Measurements from ENCODE around the gene SDK1.

The SDK1 gene

GRCh38 chr7:3968234-3968633, 667.2 kb downstream of the SDK1 start:
- no peak for DNase-seq

GRCh38 chr7:3969286-3969685, 668.2 kb downstream of the SDK1 start:
- DNase-seq, result no peak

- no peak for DNase-seq
Observed at GRCh38 chr7:3971323-3971722, 670.3 kb downstream of the SDK1 start.

GRCh38 chr7:3973264-3973663, 672.2 kb downstream of the SDK1 start:
- no peak for DNase-seq

GRCh38 chr7:3974329-3974728, 673.3 kb downstream of the SDK1 start:
- DNase-seq, result no peak

GRCh38 chr7:3975371-3975770, 674.3 kb downstream of the SDK1 start:
- DNase-seq, result no peak

- DNase-seq, result no peak
Observed at GRCh38 chr7:3977391-3977790, 676.3 kb downstream of the SDK1 start.

- no peak for DNase-seq
Observed at GRCh38 chr7:3978839-3979238, 677.8 kb downstream of the SDK1 start.

- DNase-seq, result no peak
Observed at GRCh38 chr7:3979611-3980299, 678.7 kb downstream of the SDK1 start.

GRCh38 chr7:3980300-3980643, 679.2 kb downstream of the SDK1 start:
- no peak for DNase-seq

GRCh38 chr7:3981281-3981680, 680.2 kb downstream of the SDK1 start:
- DNase-seq, result no peak

- DNase-seq, result no peak
Observed at GRCh38 chr7:3984456-3984855, 683.4 kb downstream of the SDK1 start.

GRCh38 chr7:3986927-3987326, 685.9 kb downstream of the SDK1 start:
- DNase-seq, result no peak

GRCh38 chr7:3987426-3987927, 686.4 kb downstream of the SDK1 start:
- no peak for DNase-seq

GRCh38 chr7:3989723-3990122, 688.7 kb downstream of the SDK1 start:
- no peak for DNase-seq

GRCh38 chr7:3991731-3992231, 690.7 kb downstream of the SDK1 start:
- no peak for DNase-seq

- no peak for DNase-seq
Observed at GRCh38 chr7:3992841-3993240, 691.8 kb downstream of the SDK1 start.

GRCh38 chr7:3994764-3995163, 693.7 kb downstream of the SDK1 start:
- no peak for DNase-seq

- no peak for DNase-seq
Observed at GRCh38 chr7:3995187-3995586, 694.1 kb downstream of the SDK1 start.

GRCh38 chr7:3998060-3998459, 697.0 kb downstream of the SDK1 start:
- DNase-seq, result peak; percentile 86

- DNase-seq, result no peak
Observed at GRCh38 chr7:4000139-4000538, 699.1 kb downstream of the SDK1 start.

- no peak for DNase-seq
Observed at GRCh38 chr7:4000934-4001333, 699.9 kb downstream of the SDK1 start.

- no peak for DNase-seq
Observed at GRCh38 chr7:4001742-4002141, 700.7 kb downstream of the SDK1 start.

GRCh38 chr7:4003503-4003902, 702.5 kb downstream of the SDK1 start:
- no peak for DNase-seq

GRCh38 chr7:4006687-4007086, 705.6 kb downstream of the SDK1 start:
- no peak for DNase-seq

Data from NCI-H2171 (cell line).